ENCODE measurements around the gene VPS37C. TPM values are rescaled to one million over a fixed set of nuclear protein-coding genes. Genes with fewer than 3 reads are reported as not detected.
A peak's percentile ranks its signal among the peaks of the same experiment; 100 is the strongest.

The VPS37C gene
- total and polyA plus RNA-seq, 2 of the 13 experiments (the other 11 are each of a cell fraction or from before 2014, with no cell fraction given), result 7.5 to 8.8 TPM

GRCh38 chr11:61187505-61188130 lies 26.4 kb upstream of the VPS37C start (continued):
- no peak for TF ChIP-seq ATF2 (CRISPR knock-in tag; IDR thresholded peaks at IDR 0.05)
- TF ChIP-seq STAG1 (CRISPR knock-in tag; IDR thresholded peaks at IDR 0.05), result peak; percentile 84
- TF ChIP-seq RAD21 (CRISPR knock-in tag; IDR thresholded peaks at IDR 0.05), result peak; percentile 55
- no peak for TF ChIP-seq ZNF687 (CRISPR knock-in tag; IDR thresholded peaks at IDR 0.05)

- Histone ChIP-seq H3K79me2 (ENCODE audit: insufficient read depth, low read length) (no peaks in the 10 kb centered on the region), H4K20me1 (ENCODE audit: insufficient read depth, low read length) (no peaks in the 10 kb centered on the region), H3K9me3 (ENCODE audit: low read length) (no peaks in the 10 kb centered on the region), H2AFZ (ENCODE audit: low read length) (no peak overlapping the region), H3K9ac (ENCODE audit: insufficient read depth, low read depth, low read length) (no peak overlapping the region), H3K4me2 (ENCODE audit: low read depth, low read length) (no peak overlapping the region), H3K27ac (ENCODE audit: extremely low read length, insufficient read depth, low read length) (no peak overlapping the region), H3K36me3 (replicated peaks in 1 of 2; ENCODE audit: control insufficient read depth in 1 of 2, insufficient read depth in 2 of 2, low read length in 2 of 2) (no peaks in the 10 kb centered on the region), H3K4me1 (ENCODE audit: insufficient read depth, low read length) (no peaks in the 10 kb centered on the region), H3K4me3 (replicated peaks in 1 of 3; ENCODE audit: insufficient read depth in 1 of 3, low read depth in 2 of 3, low read length in 3 of 3) (no peak overlapping the region), H3K27me3 (ENCODE audit: control insufficient read depth in 1 of 2, insufficient read depth in 2 of 2, low read length in 2 of 2) (peaks cover 0 to 3% of the 10 kb centered on the region in 2 experiments; a peak in 2 of 5 replicates)
- FAIRE-seq (no peak), DNase-seq (ENCODE audit: low spot score) (no peak), ATAC-seq (no peak)
- in situ Hi-C loops (cut with HindIII; ENCODE audit: extremely low pct_ligation_motif_present, low pct_unique_long_range_greater_than_20kb) (no loop called here), intact Hi-C loops (cut with micrococcal nuclease; ENCODE audit: unreplicated experiment) (no loop called here)
- 56% methylated on average over 8 of the region's 8 CpGs for WGBS (ENCODE audit: low lambda C conversion rate)
- no peak for TF ChIP-seq GTF3A (CRISPR knock-in tag; conservative IDR thresholded peaks at IDR 0.05)
- TF ChIP-seq RAD51 (IDR thresholded peaks at IDR 0.05; ENCODE audit: borderline replicate concordance), result peak; percentile 32; the same call in 1 of the 2 replicates
- ChIA-PET POLR2A (no interaction called here), CTCF (ENCODE audit: low intra/inter-chr PET ratio, low total read pairs) (interaction anchor here (2.2 kb wide), 1 partner anchor 57 kb away, joined by 35 read pairs; no protein-coding TSS in a partner anchor)
- BruUV-seq (replicated peaks), result no TSS peak
Measured at GRCh38 chr11:61186504-61186903, 25.3 kb upstream of the VPS37C start.

Measured in HepG2 (cell line).